ENCODE data around the gene CFAP97D2.

DNA sequence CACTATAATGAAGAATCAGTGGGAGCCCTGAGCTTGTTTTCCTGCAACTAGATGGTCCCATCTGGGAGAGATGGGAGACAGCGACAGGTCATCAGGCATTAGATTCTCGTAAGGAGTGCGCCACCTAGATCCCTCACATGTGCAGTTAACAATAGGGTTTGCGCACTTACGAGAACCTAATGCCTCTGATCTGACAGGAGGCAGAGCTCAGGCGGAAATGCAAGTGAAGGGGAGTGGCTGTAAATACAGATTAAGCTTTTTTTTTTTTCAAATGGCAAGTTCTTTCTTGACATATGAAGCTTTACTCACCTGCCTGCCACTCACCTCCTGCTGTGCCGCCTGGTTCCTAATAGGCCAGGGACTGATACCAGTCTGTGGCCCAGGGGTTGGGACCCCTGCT, 70.0 kb downstream of the CFAP97D2 start:
- TF ChIP-seq, protein P1, sequence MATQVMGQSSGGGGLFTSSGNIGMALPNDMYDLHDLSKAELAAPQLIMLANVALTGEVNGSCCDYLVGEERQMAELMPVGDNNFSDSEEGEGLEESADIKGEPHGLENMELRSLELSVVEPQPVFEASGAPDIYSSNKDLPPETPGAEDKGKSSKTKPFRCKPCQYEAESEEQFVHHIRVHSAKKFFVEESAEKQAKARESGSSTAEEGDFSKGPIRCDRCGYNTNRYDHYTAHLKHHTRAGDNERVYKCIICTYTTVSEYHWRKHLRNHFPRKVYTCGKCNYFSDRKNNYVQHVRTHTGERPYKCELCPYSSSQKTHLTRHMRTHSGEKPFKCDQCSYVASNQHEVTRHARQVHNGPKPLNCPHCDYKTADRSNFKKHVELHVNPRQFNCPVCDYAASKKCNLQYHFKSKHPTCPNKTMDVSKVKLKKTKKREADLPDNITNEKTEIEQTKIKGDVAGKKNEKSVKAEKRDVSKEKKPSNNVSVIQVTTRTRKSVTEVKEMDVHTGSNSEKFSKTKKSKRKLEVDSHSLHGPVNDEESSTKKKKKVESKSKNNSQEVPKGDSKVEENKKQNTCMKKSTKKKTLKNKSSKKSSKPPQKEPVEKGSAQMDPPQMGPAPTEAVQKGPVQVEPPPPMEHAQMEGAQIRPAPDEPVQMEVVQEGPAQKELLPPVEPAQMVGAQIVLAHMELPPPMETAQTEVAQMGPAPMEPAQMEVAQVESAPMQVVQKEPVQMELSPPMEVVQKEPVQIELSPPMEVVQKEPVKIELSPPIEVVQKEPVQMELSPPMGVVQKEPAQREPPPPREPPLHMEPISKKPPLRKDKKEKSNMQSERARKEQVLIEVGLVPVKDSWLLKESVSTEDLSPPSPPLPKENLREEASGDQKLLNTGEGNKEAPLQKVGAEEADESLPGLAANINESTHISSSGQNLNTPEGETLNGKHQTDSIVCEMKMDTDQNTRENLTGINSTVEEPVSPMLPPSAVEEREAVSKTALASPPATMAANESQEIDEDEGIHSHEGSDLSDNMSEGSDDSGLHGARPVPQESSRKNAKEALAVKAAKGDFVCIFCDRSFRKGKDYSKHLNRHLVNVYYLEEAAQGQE (IDR thresholded peaks at IDR 0.05; ENCODE audit: low read depth): no peak
- TF ChIP-seq, protein P2, sequence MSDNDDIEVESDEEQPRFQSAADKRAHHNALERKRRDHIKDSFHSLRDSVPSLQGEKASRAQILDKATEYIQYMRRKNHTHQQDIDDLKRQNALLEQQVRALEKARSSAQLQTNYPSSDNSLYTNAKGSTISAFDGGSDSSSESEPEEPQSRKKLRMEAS (IDR thresholded peaks at IDR 0.05): no peak
- no peak for TF ChIP-seq CREB1 (IDR thresholded peaks at IDR 0.05; ENCODE audit: low read depth)
- TF ChIP-seq RAD21 (IDR thresholded peaks at IDR 0.05; ENCODE audit: low read depth): no peak
- TF ChIP-seq TCF12 (IDR thresholded peaks at IDR 0.05; ENCODE audit: low read depth): no peak
- no peak for TF ChIP-seq FOXM1 (IDR thresholded peaks at IDR 0.05; ENCODE audit: borderline replicate concordance, low read depth)
- no peak for TF ChIP-seq TEAD4 (IDR thresholded peaks at IDR 0.05)
- TF ChIP-seq NFIC (IDR thresholded peaks at IDR 0.05): no peak
- no peak for TF ChIP-seq EP300 (IDR thresholded peaks at IDR 0.05; ENCODE audit: borderline replicate concordance)
- no peak for TF ChIP-seq YY1 (IDR thresholded peaks at IDR 0.05; ENCODE audit: low read depth)
- no peak for TF ChIP-seq TAF1 (IDR thresholded peaks at IDR 0.05; ENCODE audit: low read depth)
- no peak for TF ChIP-seq EGR1 (IDR thresholded peaks at IDR 0.05)
- TF ChIP-seq, protein P3, sequence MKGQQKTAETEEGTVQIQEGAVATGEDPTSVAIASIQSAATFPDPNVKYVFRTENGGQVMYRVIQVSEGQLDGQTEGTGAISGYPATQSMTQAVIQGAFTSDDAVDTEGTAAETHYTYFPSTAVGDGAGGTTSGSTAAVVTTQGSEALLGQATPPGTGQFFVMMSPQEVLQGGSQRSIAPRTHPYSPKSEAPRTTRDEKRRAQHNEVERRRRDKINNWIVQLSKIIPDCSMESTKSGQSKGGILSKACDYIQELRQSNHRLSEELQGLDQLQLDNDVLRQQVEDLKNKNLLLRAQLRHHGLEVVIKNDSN (IDR thresholded peaks at IDR 0.05): no peak

Data from Ishikawa (cell line).